ENCODE measurements around the gene CATSPER3. TPM values are rescaled to one million over a fixed set of nuclear protein-coding genes. Genes with fewer than 3 reads are reported as not detected.

Gene CATSPER3
- total RNA-seq, 1 experiment from 2014 or later = 0.57 TPM

DNA sequence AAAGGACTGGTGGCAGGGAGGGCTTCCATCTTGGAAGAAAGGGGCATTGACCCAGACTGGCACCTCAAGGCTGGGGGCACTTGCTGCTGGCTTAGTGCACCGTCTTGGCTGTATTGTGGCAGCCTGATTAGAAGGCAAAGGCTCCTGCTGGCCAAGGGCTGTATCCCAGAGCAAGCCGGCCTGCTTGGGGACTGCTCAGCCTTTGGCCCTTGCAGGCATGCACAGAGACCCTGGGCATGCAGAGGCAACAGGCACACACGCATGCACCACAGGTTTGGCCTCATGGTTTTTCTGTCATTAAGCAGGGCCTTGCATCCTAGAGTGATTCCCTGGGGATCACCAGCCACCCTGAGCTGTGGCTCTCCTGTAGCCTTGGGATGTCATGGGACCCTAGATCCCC lies 37.4 kb downstream of the CATSPER3 start:
- Histone ChIP-seq H2AFZ (no peak overlapping the region), H3K27me3 (ENCODE audit: insufficient read depth, low read depth) (no peaks in the 10 kb centered on the region), H3K36me3 (ENCODE audit: low read depth) (no peaks in the 10 kb centered on the region), H3F3A (ENCODE audit: insufficient read depth, low read depth) (no peaks in the 10 kb centered on the region), H3K4me3 (no peak overlapping the region), H3K9me3 (ENCODE audit: insufficient read depth, low read depth) (no peaks in the 10 kb centered on the region; the same call in 1 of the 2 replicates), H4K20me1 (ENCODE audit: insufficient read depth) (no peaks in the 10 kb centered on the region), H3K9me2 (ENCODE audit: insufficient read depth) (no peaks in the 10 kb centered on the region), H3K27ac (no peak overlapping the region), H3K4me2 (no peak overlapping the region), H3K4me1 (replicated peaks; ENCODE audit: insufficient read depth) (no peaks in the 10 kb centered on the region), H3K79me2 (ENCODE audit: low read depth) (no peaks in the 10 kb centered on the region)
- ChIA-PET CTCF (no interaction called here), POLR2A (ENCODE audit: unreplicated experiment) (no interaction called here)
- TF ChIP-seq EZH2 (IDR thresholded peaks at IDR 0.05; ENCODE audit: low read depth) (no peak), CTCF (conservative IDR thresholded peaks at IDR 0.05) (no peak)
- BruUV-seq (replicated peaks) = no TSS peak
- intact Hi-C loops (cut with micrococcal nuclease; ENCODE audit: unreplicated experiment) = no loop called here
- DNase-seq = no peak

GRCh38 chr5:135007305-135007704 lies 39.6 kb downstream of the CATSPER3 start:
- no peaks in the 10 kb centered on the region for H3K9me2 ChIP-seq (ENCODE audit: insufficient read depth)
- H3K4me2 ChIP-seq = no peak overlapping the region
- no peaks in the 10 kb centered on the region for H3K4me1 ChIP-seq (replicated peaks; ENCODE audit: insufficient read depth)
- H3K9me3 ChIP-seq (ENCODE audit: insufficient read depth, low read depth) = no peaks in the 10 kb centered on the region; the same call in 1 of the 2 replicates
- H3K79me2 ChIP-seq (ENCODE audit: low read depth) = no peaks in the 10 kb centered on the region
- H3K4me3 ChIP-seq = no peak overlapping the region
- TF ChIP-seq EZH2 (IDR thresholded peaks at IDR 0.05; ENCODE audit: low read depth) = no peak
- TF ChIP-seq CTCF (conservative IDR thresholded peaks at IDR 0.05) = no peak
- H3K27me3 ChIP-seq (ENCODE audit: insufficient read depth, low read depth) = no peaks in the 10 kb centered on the region
- no peaks in the 10 kb centered on the region for H3K36me3 ChIP-seq (ENCODE audit: low read depth)
- no TSS peak for BruUV-seq (replicated peaks)
- POLR2A ChIA-PET (ENCODE audit: unreplicated experiment) = interaction anchor here (0.6 kb wide), 2 partner anchors 208 to 424 kb away, joined by 3 read pairs; no protein-coding TSS in a partner anchor
- no peak for DNase-seq
- H4K20me1 ChIP-seq (ENCODE audit: insufficient read depth) = no peaks in the 10 kb centered on the region
- H2AFZ ChIP-seq = no peak overlapping the region
- intact Hi-C loops (cut with micrococcal nuclease; ENCODE audit: unreplicated experiment) = no loop called here
- CTCF ChIA-PET = no interaction called here
- H3F3A ChIP-seq (ENCODE audit: insufficient read depth, low read depth) = no peaks in the 10 kb centered on the region
- H3K27ac ChIP-seq = no peak overlapping the region

GRCh38 chr5:135007749-135008363 lies 40.1 kb downstream of the CATSPER3 start:
- POLR2A ChIA-PET (ENCODE audit: unreplicated experiment) = interaction anchor here (0.6 kb wide), 1 partner anchor 207 kb away, joined by 3 read pairs; no protein-coding TSS in a partner anchor
- no peaks in the 10 kb centered on the region for H3K36me3 ChIP-seq (ENCODE audit: low read depth)
- TF ChIP-seq CTCF (conservative IDR thresholded peaks at IDR 0.05) (no peak), EZH2 (IDR thresholded peaks at IDR 0.05; ENCODE audit: low read depth) (no peak)
- no TSS peak for BruUV-seq (replicated peaks)
- no peak overlapping the region for H2AFZ ChIP-seq
- no peak overlapping the region for H3K4me2 ChIP-seq
- no peaks in the 10 kb centered on the region for H3K27me3 ChIP-seq (ENCODE audit: insufficient read depth, low read depth)
- no peaks in the 10 kb centered on the region for H3K4me1 ChIP-seq (replicated peaks; ENCODE audit: insufficient read depth)
- H4K20me1 ChIP-seq (ENCODE audit: insufficient read depth) = no peaks in the 10 kb centered on the region
- DNase-seq = no peak
- H3K9me3 ChIP-seq (ENCODE audit: insufficient read depth, low read depth) = no peaks in the 10 kb centered on the region; the same call in 1 of the 2 replicates
- no peaks in the 10 kb centered on the region for H3K79me2 ChIP-seq (ENCODE audit: low read depth)
- intact Hi-C loops (cut with micrococcal nuclease; ENCODE audit: unreplicated experiment) = no loop called here
- H3F3A ChIP-seq (ENCODE audit: insufficient read depth, low read depth) = no peaks in the 10 kb centered on the region
- CTCF ChIA-PET = no interaction called here
- H3K9me2 ChIP-seq (ENCODE audit: insufficient read depth) = no peaks in the 10 kb centered on the region
- H3K4me3 ChIP-seq = no peak overlapping the region
- no peak overlapping the region for H3K27ac ChIP-seq

All from PC-9 (cell line).